Measurements from ENCODE around the gene PLGRKT.
"Not testable (repeated sequence)": the region's sequence is repeated elsewhere in the genome, so short reads cannot be mapped to it uniquely, and the experiment has no call there.

PLGRKT gene

DNA sequence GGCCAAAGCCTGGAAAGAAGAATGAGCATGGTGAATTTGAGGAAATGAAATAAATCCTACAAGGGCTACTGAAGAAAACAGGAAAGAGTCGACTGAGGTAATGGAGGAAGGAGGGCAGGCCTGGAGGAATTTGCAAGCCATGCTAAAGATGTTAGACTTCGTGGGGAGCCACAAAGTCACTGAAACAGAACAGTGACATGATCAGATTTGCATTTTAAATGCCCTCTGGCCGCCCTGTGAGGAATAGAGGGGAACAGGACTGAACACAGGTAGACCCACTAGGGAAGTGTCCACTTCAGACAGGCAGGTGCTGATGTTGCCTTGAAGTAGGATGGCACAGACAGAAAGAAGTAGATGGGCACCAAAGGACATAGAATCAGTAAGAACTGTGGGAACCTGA, 55.2 kb downstream of the PLGRKT start:
- no peak for DNase-seq (ENCODE audit: low read depth in 2 of 2)

DNA sequence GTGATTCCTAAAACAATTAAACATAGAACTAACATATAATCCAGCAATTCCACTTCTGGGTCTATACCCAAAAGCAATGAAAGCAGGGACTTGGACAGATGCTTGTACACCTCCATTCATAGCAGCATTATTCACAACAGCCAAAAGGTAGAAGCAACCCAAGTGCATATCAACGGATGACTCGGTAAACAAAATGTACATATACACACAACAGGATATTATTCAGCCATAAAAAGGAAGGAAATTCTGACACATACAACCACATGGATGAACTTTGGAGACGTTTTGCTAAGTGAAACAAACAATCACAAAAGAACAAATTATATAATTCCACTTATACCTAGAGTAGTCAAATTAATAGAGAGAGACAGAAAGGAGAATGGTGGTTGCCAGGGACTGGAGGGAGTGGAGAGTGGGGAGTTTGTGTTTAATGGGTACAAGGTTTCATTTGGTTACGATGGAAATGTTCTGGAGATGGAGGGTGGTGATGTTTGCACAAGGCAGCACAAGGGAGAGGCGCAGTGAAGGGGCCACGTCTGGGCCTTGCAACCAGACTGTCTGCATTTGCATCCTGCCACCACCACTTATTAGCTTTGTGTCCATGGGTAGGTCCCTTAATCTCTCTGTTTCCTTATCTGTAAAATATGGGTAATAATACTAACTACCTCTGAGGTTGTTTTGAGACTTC, 61.8 kb downstream of the PLGRKT start:
- no peak for DNase-seq (ENCODE audit: low read depth in 2 of 2)

DNA sequence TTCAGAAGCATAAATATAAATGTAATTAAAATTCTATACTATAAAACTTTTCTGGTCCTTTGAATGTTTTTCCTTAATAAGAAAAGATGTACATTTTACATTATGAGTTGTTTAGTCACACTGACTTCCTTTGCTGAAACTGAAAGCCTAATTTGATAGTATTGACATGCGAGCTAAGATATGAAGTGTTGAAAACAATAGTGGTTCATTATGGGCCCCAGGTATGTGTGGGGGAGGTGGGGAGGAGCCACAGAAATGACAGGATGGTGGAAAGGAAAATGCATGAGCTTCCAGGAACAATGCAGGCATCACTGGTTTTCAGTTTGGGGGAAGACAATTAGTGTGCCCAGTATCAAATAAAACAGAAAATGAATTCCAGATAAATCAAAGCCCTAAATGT, 62.6 kb downstream of the PLGRKT start:
- DNase-seq (ENCODE audit: low read depth in 2 of 2): peak in 1 of 2 donors; percentile 10

DNA sequence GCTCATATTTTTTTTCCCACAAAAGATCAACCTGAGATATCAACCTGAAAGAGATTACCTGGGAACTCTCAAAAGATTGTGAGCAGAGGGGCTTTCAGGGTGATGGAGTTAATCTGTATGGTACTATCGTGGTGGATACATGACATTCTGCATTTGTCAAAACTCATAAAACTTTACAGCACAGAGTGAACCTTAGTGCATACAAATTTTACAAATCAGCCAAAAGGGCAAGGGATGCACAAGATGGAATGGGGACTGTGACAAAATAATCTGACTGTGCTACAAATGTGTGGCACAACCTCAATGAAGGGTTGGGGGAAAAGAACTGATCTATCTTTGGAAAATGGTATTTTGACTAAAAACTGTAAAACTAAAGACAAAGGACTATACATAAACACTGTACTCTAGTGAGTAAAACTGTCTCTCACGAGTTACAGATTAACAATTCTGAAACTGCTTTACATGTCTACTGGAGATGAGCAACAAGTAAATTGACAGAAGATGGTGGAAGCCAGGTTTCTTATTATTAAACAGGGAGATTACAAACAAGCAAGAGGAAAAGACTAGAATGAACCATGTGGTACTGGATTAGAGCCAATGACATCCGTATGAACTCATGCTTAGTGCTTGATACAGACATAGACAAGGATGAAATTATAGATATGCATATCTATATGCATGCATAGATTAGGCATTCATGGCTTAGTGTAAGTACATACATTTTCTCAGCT, 73.3 kb downstream of the PLGRKT start:
- no peak for DNase-seq (ENCODE audit: low read depth in 2 of 2)

DNA sequence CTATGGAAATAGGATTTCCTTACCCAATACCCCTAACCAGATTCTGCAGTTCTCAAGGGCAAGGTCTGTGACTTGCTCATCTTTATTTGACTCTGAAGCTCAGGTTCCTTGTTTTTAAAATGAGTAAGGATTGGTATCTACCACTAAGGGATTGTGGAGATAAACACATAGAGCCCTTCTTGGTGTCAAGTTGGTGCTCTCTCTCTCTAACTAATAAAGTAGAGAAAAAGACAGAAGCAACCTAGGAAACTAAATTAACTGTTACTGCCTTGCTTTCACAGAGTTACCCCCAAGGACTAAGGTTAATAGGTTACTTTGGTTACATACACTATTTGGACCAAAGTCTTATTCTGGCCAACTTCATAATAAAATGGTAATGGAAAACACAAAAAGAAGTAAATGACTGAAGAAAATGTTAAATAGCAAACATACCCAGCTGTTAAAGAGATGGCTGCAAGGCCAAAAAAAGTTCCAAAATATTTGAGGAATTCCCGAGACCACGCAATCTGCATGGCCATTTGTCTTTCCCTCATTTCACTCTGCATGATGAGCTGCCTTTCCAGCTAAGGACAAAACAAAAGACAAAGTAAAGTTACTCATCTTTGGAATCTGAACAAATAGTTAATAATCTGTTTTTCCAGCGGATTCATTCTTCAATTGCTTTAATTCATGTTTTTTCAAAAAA, 76.3 kb downstream of the PLGRKT start:
- DNase-seq (ENCODE audit: low read depth in 2 of 2): no peak

DNA sequence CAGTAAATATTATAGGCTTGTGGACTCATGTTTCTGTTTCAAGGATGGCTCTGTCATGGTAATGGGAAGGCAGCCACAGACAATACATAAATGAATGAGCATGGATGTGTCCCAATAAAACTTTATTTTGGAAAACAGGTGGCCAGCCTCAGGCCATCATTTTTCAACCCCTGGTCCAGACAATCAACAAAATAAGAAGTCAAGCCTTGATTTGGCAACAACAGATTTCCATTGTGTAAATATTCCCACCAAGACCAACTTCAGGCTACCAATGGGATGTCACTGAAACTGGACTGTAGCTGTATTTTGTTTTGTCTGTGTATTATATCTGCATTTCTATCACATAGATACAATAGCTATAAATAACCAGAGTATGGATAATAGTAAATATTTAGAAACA, 77.4 kb downstream of the PLGRKT start:
- no peak for DNase-seq (ENCODE audit: low read depth in 2 of 2)

DNA sequence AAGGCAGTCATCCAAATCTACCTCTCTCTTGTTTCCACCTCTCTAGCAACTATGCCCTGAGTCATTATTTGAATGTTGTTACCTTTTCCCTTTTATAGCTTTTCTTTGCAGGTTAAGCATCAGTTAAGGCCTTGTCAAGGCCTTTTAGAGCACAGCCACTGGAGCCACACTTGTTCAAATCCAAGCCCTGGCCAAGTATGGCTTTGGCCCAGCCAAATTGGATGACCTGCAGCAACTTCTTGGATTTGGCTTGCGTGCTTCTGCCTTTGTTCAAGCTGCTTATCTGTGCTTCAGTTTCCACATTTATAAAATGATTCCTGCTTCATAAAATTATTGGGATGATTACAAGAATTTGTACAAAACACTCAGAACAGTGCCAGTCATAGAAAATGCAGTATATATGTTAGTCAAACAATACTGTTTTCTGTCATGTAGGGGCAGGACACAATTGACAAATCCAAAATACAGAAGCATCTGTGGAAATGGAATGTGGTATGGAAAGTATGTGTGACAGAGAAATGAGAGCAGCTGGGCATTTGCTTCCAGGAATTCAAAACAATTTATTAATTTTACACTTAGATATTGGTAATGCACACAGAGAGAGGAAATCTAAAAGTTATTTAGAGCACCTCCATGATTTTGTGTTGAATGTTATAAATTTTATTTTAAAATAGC, 80.2 kb downstream of the PLGRKT start:
- DNase-seq (ENCODE audit: low read depth in 2 of 2): no peak

DNA sequence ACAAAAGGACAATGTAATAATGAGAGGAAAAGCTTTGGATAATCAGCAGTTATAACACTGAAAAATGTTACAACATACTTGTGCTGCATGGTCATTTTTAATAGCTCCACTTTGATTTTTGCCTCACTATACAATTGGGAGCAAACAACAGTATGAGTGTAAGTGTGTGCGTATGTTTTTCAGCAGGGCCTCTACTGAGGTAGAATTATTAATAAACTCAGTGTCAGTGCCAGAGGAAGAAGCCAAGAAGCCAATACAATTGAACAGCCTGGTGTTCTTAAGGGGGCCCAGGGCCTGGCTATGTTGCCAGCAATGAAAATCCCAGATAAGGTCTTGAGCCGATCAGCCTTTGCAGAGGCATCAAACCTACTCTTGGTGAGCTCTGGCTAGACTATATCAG, 81.9 kb downstream of the PLGRKT start:
- no peak for DNase-seq (ENCODE audit: low read depth in 2 of 2)

DNA sequence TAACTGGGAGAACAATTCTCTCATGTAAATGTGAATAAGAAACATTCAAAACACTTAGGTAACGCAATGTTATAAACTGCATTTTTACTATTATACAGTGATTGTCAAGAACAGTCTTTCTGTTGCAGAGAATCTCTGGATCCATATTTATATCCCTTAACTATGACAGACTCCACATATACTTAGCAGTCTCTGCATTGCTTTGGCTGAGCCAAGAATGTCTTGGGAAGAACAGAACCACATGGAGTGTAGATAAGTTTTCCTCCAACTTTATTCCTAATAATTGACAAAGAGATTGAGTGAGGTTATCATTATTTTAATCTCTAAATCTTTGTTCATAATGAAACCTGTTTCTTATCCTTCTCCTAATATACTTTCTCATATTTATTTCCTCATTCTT, 82.5 kb downstream of the PLGRKT start:
- no peak for DNase-seq (ENCODE audit: low read depth in 2 of 2)

DNA sequence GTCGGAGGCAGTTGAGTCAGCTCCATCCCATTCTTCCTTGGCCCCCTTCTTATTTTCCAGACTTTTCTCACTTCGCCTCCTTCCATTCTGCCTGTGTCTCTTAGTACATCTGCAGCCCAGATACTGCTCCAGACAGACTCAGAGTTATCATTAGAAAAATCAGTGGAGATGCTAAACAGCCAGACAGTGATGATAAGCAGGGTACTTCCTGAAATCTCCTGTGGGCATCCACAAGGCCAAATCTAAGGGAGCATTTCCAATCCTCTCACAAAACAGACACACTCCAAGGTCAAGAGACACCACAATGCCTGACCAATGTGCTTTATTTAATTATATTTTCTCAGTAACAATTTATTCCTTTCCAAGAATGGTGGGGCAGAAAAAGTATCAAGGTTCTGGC, 83.5 kb downstream of the PLGRKT start:
- no peak for DNase-seq (ENCODE audit: low read depth in 2 of 2)

DNA sequence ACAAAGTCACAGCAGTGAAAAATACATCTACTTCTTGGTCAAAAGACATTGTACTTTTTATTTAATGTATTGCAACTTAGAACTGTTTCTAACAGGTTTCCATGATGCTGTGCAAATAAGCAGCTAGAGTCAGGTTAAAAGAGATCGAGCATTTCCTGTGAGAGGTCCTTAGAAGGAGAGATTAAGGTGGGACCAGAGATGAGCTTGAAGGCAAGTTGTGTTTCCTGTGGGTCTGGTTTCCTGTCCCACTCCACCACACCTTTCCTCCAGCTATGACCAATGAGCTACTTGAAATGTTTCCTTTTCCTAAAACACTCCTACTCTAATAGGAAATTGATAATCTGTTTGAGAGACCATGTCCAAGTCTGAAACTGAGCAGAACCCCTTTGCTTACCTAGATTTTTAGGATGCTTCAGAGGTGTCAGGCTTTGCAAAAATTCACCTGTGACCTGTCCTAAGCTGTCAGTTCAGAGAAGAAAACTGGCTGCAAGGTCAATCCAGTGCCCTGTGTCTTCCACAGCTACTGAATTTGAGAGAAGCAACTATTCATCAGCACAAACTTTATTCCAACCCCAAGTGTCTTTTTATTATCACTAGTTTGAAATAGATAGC, 85.0 kb downstream of the PLGRKT start:
- no peak for DNase-seq (ENCODE audit: low read depth in 2 of 2)

DNA sequence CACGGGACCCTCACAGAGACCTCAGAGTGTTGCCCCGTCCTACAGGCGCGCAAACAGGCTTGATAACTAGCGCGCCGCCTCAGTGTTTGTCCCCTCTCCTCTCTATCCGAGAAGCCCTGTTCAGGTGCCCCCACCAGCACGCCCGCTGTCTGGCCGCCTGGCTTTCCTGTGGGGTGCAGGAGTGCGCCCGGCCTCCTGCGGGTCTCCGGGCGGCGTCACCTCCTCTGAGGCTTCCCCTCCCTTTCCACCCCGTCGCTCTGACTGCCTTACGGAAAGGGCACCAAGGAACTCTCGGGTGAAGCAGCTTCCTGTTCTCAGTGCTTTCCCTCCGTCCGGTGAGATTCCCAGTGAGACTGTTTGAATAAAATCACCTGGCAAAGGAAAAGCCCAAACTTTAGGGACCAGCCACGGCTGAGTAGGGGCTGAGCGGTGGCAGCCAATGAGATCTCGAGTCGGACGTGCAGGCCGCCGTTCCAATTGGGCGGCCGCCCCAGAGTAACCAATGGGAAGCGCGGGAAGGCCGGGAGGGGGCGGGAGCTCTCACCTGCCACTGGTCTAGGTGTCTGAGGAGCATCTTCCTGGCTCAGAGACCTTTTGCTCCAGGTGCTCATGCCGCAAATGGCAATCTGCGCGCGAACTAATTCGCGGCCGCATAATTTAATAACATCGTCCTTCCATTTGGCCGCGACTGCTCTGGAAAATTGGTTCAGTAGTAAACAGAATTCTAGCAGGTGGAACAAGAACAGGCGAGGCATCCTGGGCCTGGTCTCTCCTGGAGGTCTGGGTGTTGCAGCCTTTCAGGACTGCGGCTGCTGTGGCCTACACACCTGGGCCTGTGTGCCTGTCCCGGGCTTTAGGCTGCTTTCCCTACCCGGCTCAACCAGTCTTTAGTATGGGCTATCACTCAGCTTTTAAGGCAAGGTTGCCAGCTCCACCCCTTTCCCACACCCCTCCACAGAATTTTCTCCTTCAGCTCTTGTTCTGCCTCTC, 98.4 kb downstream of the PLGRKT start, which contains the start of gene RLN1:
Gene RLN1 (minus strand): TSS at position 885 of the 990 bp plus-strand sequence. CDS start 130 bp downstream, at position 755.
- DNase-seq (ENCODE audit: low read depth in 2 of 2): not testable (repeated sequence)

DNA sequence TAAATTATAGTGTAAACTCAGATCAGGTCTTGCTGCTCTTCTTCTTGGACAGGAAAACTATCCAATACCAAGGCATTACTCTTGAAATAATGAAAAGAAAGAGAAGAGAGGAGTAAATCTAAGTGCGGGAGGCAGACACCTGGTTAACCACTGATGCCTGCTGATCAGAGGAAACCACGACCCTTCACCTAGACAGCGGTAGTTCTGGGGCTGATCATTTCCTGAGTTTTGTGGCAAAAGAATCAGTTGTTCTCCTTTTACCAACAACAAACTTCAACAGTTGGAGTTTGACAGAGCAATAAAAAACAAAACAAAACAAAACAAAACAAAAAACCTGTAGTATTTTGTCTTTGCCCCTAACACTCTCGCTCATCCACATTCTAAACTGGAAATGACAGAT, 101.0 kb downstream of the PLGRKT start:
- DNase-seq (ENCODE audit: low read depth in 2 of 2): no peak

DNA sequence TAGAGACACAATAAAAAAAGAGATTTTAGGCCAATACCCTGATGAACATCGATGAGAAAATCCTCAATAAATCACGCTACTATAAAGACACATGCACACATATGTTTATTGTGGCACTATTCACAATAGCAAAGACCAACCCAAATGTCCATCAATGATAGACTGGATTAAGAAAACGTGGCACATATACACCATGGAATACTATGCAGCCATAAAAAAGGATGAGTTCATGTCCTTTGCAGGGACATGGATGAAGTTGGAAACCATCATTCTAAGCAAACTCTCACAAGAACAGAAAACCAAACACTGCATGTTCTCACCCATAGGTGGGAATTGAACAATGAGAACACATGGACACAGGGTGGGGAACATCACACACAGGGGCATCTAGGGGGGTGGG, 106.4 kb downstream of the PLGRKT start:
- not testable (repeated sequence) for DNase-seq (ENCODE audit: low read depth in 2 of 2)

DNA sequence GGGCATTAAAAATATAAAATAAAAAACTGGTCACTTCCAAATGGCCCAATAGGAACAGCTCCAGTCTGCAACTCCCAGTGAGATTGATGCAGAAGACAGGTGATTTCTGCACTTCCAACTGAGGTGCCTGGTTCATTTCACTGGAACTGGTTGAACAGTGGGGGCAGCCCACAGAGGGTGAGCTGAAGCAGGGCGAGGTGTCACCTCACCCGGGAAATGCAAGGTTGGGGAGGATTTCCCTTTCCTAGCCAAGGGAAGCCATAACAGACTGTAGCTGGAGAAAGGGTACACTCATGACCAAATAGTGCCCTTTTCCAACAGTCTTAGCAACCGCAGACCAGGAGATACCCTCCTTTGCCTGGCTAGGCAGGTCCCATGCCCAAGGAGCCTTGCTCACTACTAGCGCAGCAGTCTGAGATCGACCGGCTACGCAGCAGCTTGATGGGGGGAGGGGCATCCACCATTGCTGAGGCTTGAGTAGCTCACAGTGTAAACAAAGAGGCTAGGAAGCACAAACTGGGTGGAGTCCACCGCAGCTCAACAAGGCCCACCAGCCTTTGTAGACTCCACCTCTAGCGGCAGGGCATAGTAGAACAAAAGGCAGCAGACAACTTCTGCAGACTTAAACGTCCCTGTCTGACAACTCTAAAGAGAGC, 110.7 kb downstream of the PLGRKT start:
- DNase-seq (ENCODE audit: low read depth in 2 of 2): no peak

DNA sequence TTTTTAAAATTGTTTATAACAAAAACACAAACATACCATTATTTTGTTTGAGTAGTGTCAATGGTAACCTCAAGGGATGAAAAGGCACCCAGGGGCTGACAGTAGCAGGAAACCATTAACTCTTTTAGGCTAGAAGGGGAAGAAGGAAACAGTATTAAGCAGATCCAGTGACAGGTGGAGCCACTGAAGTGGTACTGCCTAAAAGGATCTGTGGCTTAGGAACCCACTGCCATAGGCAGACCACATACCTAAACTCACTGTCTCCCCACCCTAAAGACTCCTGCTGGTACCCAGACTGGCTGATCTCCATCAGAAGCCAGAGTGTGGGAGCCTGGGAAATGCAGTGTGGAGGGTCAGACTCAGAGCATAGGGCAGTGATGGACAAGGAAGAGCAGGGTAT, 111.5 kb downstream of the PLGRKT start:
- DNase-seq (ENCODE audit: low read depth in 2 of 2): no peak

DNA sequence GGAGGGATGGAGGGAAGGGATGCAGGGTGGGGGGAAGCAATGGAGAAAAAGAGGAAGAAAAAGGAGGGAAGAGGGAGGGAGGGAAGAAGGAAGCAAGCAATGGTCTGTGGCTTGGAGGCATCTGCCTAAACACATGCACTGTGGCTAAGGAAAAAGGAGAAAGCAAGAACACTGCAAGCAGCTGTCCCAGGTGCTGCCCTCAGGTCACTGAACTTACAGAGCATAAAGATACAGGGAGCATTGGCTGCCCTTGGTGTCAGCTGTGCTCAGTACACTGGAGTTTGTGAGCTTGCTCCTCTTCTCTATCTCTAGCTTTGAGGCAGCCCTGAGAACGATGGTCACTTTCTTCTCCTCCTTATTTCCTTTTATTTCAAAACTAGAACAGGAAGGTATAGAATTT, 116.1 kb downstream of the PLGRKT start:
- not testable (repeated sequence) for DNase-seq (ENCODE audit: low read depth in 2 of 2)

DNA sequence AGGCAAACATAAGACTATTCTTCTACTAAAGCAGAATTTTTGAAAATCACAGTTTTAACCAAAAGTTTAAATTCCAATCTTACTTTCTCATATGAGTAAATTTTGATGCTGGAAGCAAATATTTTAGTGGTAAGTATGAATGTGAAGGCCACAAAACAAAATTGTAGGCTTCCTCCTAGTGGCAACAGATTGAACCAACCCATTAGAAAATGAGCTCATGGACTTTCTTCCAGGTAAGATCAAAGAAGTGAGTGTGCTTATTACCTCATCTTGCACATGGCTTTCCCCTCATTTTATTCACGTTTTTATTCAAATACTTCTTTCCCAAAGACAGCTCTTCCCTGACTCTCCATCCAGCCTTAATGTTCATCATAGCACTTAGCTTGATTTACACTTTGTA, 116.7 kb downstream of the PLGRKT start:
- DNase-seq (ENCODE audit: low read depth in 2 of 2): no peak

DNA sequence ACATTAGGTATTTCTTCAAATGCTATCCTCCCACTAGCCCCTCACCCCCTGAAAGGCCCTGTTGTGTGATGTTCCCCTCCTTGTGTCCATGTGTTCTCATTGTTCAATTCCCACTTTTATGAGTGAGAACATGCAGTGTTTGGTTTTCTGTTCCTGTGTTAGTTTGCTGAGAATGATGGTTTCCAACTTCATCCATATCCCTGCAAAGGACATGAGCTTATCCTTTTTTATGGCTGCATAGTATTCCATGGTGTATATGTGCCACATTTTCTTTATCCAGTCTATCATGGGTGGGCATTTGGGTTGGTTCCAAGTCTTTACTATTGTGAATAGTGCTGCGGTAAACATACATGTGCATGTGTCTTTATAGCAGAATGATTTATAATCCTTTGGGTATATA, 121.3 kb downstream of the PLGRKT start:
- not testable (repeated sequence) for DNase-seq (ENCODE audit: low read depth in 2 of 2)
